Heart left ventricle (tissue), 16 donors: ENCODE results near the gene ZBED1. TPM values are rescaled to one million over a fixed set of nuclear protein-coding genes. Genes with fewer than 3 reads are reported as not detected.

Source experiments
- ATAC-seq, 4 donors: fragments of 200-7000 bp; cut with Tn5 transposase; one replicate each; pipeline ENCODE4 v1.9.1; 2020 to 2022; ENCODE audit warnings: moderate library complexity in 4 of 4, mild to moderate bottlenecking in 3 of 4, moderate number of reproducible peaks in 1 of 4
- DNase-seq, 5 donors: peaks; one replicate each; pipeline ENCODE4 v3.0.0-alpha.2; 2020
- H3K27ac ChIP-seq, 12 donors: fragments of 200-600 bp; sonication (generic) in 4 of 12; one replicate each; pipeline versions ENCODE4 v1.5.0 to v1.8.0; 2016 to 2022; ENCODE audit warnings: mild to moderate bottlenecking in 2 of 12
- H3K27me3 ChIP-seq, 9 donors: fragments of 200-600 bp; sonication (generic) in 2 of 9; one replicate each; pipeline versions ENCODE4 v1.5.1 to v1.8.0; 2016 to 2022; ENCODE audit warnings: mild to moderate bottlenecking in 3 of 9
- H3K36me3 ChIP-seq, 9 donors: fragments of 200-600 bp; sonication (generic) in 2 of 9; one replicate each; pipeline versions ENCODE4 v1.5.0 to v1.8.0; 2018 to 2022; ENCODE audit warnings: mild to moderate bottlenecking in 2 of 9
- H3K4me1 ChIP-seq, 12 donors: fragments of 200-600 bp; sonication (generic) in 4 of 12; one replicate each; pipeline versions ENCODE4 v1.5.0 to v1.8.0; 2016 to 2022; ENCODE audit warnings: mild to moderate bottlenecking in 3 of 12
- H3K4me3 ChIP-seq, 12 donors: fragments of 200-600 bp; sonication (generic) in 4 of 12; one replicate each; pipeline versions ENCODE4 v1.5.0 to v1.8.0; 2017 to 2022; ENCODE audit warnings: mild to moderate bottlenecking in 9 of 12, moderate library complexity in 4 of 12
- H3K9me3 ChIP-seq, 12 donors: fragments of 200-600 bp; sonication (generic) in 4 of 12; one replicate each; pipeline versions ENCODE4 v1.5.0 to v1.8.0; 2016 to 2022; ENCODE audit warnings: mild to moderate bottlenecking in 1 of 12
- CTCF ChIP-seq, 12 donors: fragments of 200-600 bp; sonication (generic) in 4 of 12; IDR thresholded peaks; one replicate each; pipeline versions ENCODE4 v1.5.0 to v1.8.0; 2018 to 2022; ENCODE audit warnings: antibody characterized with exemption in 12 of 12, mild to moderate bottlenecking in 5 of 12
- POLR2A ChIP-seq, 2 donors: fragments of 450-650 bp; IDR thresholded peaks; one replicate each; pipeline ENCODE4 v1.6.1; 2017; ENCODE audit warnings: antibody characterized with exemption in 2 of 2, mild to moderate bottlenecking in 2 of 2, moderate library complexity in 2 of 2
- WGBS, 4 donors: extraction: QIAGEN DNeasy Blood & Tissue Kit in 2 of 4; methylation state at CpG; one replicate each; pipeline versions ENCODE4 v1.1.5 to v1.1.7; 2013 to 2018; 5-methylcytosine and 5-hydroxymethylcytosine counted together
- intact Hi-C, 10 donors: fragments of 100-400 bp; cut with DNase I; formaldehyde crosslinking; loops; one replicate each; pipeline versions ENCODE4 v1.11.1 to v1.14.2; 2022
- polyA plus RNA-seq, 2 donors: library from polyadenylated mRNA; stranded (reverse); fragments of 200-250 nt; gene quantifications; one replicate each; pipeline ENCODE4 v1.2.3, GENCODE V29; 2013
- total RNA-seq, 9 donors: library from RNA; depleted of rRNA in 2 of 9; stranded (reverse); fragments of >200 nt in 2 of 9; fragmentation: NEBNext Ultra II Directional in 3 of 9; extraction: Animal tissue kit (Norgen Biotek cat#: 25700) in 3 of 9; gene quantifications; one replicate each; pipeline versions ENCODE4 v1.1.0 to v1.2.4, GENCODE V29; 2016 to 2023
- donor health status: ischemic (EF 13 %, LVEDD 7.1; RV severe dilation, severe dysfunction).
- donor health status: healthy with polysubstance abuse.
- donor health status: DM: no; HTN: yes; CAD: no.
- donor health status: DM: no; HTN: no; CAD: no.
- donor health status: ischemic (EF 25% LVEDD 6.9; RV normal size, moderate dysfunction).
- donor health status: ischemic (EF 25% LVEDD 5.7; RV mildly dilated, moderate dysfunction).
- donor health status: healthy.
- donor health status: DM: yes; HTN: yes; CAD: no.
- donor health status: ischemic (EF 35%, LVEDD 5.7; RV mildly dilated, moderate dysfunction).
- donor health status: nonischemic (EF 11% LVEDD 7.7; RV severe dilation, severe dysfunction).
- donor health status: DM: yes; HTN: yes; CAD: no.
- donor health status: PGD.
- donor health status: ischemic (EF 29% LVEDD 5.4; RV normal size, mild dysfunction).
- donor health status: nonischemic (EF 23%, LVEDD 6.1; RV moderate dilation, normal function).

The ZBED1 gene
- total and polyA plus RNA-seq, 11 donors = 25.9 to 87.1 (median 59.5) TPM

GRCh38 chrX:2449135-2449886 lies 51.5 kb downstream of the ZBED1 start:
- WGBS, 4 donors = 91 to 98% (median 94%) methylated on average over 13 of the region's 13 CpGs
- intact Hi-C loops = no loop called here
- TF ChIP-seq CTCF (IDR thresholded peaks at IDR 0.05) (no peak), POLR2A (IDR thresholded peaks at IDR 0.05) (no peak)
- Histone ChIP-seq H3K27me3 (no peaks in the 10 kb centered on the region), H3K36me3 (peaks cover 0 to 5% (median 0%) of the 10 kb centered on the region in 9 donors), H3K9me3 (peaks cover 0 to 4% (median 0%) of the 10 kb centered on the region in 12 donors), H3K4me1 (peaks cover 0 to 7% (median 0%) of the 10 kb centered on the region in 12 donors), H3K4me3 (no peak overlapping the region), H3K27ac (no peak overlapping the region)
- ATAC-seq = peak in 1 of 4 donors; percentile 55
- no peak for DNase-seq

DNA sequence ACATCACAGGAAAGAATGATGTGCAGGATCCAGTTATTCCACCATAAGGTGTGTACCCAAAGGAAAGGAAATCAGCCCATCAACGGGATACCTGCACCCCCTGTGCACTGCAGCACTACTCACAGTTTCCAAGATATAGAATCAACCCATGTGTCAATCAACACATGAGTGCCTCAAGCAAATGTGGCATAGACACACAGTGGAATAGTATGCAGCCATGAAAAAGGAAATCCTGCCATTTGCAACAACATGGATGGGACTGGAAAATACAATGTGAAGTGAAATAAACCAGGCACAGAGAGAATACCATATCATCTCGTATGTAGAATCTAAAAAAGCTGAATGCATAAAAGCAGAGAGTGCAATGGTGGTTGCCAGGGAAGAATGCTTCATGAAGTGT lies 53.3 kb downstream of the ZBED1 start:
- no peaks in the 10 kb centered on the region for H3K27me3 ChIP-seq
- peaks cover 0 to 4% (median 0%) of the 10 kb centered on the region in 12 donors for H3K9me3 ChIP-seq
- no peak for ATAC-seq
- H3K4me1 ChIP-seq = peaks cover 0 to 7% (median 0%) of the 10 kb centered on the region in 12 donors
- H3K27ac ChIP-seq = no peak overlapping the region
- intact Hi-C loops = no loop called here
- no peak overlapping the region for H3K4me3 ChIP-seq
- WGBS, 4 donors = 97 to 100% (median 98%) methylated on average over 1 to 2 of the region's 2 CpGs
- TF ChIP-seq POLR2A (IDR thresholded peaks at IDR 0.05) (no peak), CTCF (IDR thresholded peaks at IDR 0.05) (no peak)
- no peak for DNase-seq
- H3K36me3 ChIP-seq = peaks cover 0 to 3% (median 0%) of the 10 kb centered on the region in 9 donors

GRCh38 chrX:2446815-2447214 lies 54.0 kb downstream of the ZBED1 start:
- 96 to 99% (median 97%) methylated on average over 14 of the region's 14 CpGs for WGBS, 4 donors
- intact Hi-C loops = no loop called here
- peaks cover 0 to 4% (median 0%) of the 10 kb centered on the region in 12 donors for H3K9me3 ChIP-seq
- H3K27ac ChIP-seq = no peak overlapping the region
- peaks cover 0 to 3% (median 0%) of the 10 kb centered on the region in 9 donors for H3K36me3 ChIP-seq
- H3K4me3 ChIP-seq = no peak overlapping the region
- no peaks in the 10 kb centered on the region for H3K27me3 ChIP-seq
- TF ChIP-seq CTCF (IDR thresholded peaks at IDR 0.05) = no peak
- no peak for TF ChIP-seq POLR2A (IDR thresholded peaks at IDR 0.05)
- DNase-seq (no peak), ATAC-seq (peak in 1 of 4 donors; percentile 25)
- H3K4me1 ChIP-seq = peaks cover 0 to 7% (median 0%) of the 10 kb centered on the region in 12 donors

DNA sequence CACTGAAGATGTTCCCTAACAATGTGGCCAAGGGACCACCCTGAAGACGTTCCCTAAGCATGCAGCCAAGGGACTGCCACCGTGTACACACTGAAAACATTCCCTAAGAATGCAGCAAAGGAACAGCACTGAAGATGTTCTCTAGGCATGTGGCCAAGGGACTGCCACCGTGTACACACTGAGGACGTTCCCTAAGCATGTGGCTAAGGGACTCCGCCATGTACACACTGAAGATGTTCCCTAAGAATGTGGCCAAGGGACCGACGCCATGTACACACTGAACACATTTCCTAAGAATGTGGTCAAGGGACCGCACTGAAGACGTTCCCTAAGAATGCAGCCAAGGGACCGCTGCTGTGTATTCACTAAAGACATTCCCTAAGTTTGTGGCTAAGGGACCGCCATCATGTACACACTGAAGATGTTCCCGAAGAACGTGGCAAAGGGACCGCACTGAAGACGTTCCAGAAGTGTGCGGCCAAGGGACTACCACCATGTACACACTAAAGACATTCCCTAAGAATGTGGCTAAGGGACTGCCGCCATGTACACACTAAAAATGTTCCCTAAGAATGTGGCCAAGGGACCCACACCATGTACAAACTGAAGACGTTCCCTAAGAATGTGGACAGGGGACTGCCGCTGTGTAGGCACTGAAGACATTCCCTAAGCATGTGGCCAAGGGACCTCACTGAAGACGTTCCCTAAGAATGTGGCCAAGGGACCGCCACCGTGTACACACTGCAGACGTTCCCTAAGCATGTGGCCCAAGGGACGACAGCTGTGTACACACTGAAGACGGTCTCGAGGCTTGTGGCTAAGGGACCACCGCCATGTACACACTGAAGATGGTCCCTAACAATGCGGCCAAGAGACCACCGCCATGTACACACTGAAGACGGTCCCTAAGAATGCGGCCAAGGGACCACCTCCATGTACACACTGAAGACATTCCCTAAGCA lies 54.8 kb downstream of the ZBED1 start:
- intact Hi-C loops = no loop called here
- H3K9me3 ChIP-seq = peaks cover 0 to 4% (median 0%) of the 10 kb centered on the region in 12 donors
- no peak overlapping the region for H3K27ac ChIP-seq
- peaks cover 0 to 7% (median 0%) of the 10 kb centered on the region in 12 donors for H3K4me1 ChIP-seq
- 94 to 95% (median 94%) methylated on average over 31 of the region's 31 CpGs for WGBS, 4 donors
- DNase-seq (no peak), ATAC-seq (no peak)
- peaks cover 0 to 3% (median 0%) of the 10 kb centered on the region in 9 donors for H3K36me3 ChIP-seq
- H3K4me3 ChIP-seq = no peak overlapping the region
- TF ChIP-seq POLR2A (IDR thresholded peaks at IDR 0.05) = no peak
- no peak for TF ChIP-seq CTCF (IDR thresholded peaks at IDR 0.05)
- H3K27me3 ChIP-seq = no peaks in the 10 kb centered on the region
